Ectodermal cell (in vitro differentiated cells): ENCODE data around the gene OGFOD1.
"Not testable (repeated sequence)": the region's sequence is repeated elsewhere in the genome, so short reads cannot be mapped to it uniquely, and the experiment has no call there.

Source experiments
- H3K27ac ChIP-seq: 2 replicates; pipeline ENCODE4 v1.7.0; 2013; ENCODE audit warnings: mild to moderate bottlenecking, low read depth, low read length; ENCODE audit not compliant: insufficient read depth, poor library complexity, severe bottlenecking
- H3K27me3 ChIP-seq: 2 replicates; pipeline ENCODE4 v1.7.0; 2013; ENCODE audit warnings: mild to moderate bottlenecking, low read length; ENCODE audit not compliant: insufficient read depth, control insufficient read depth, poor library complexity, severe bottlenecking
- H3K36me3 ChIP-seq: one replicate; pipeline ENCODE4 v1.7.0; 2013; ENCODE audit warnings: low read length; ENCODE audit not compliant: control insufficient read depth, insufficient read depth
- H3K4me1 ChIP-seq: one replicate; pipeline ENCODE4 v1.7.0; 2013; ENCODE audit warnings: low read length; ENCODE audit not compliant: control insufficient read depth, insufficient read depth
- H3K4me3 ChIP-seq: 2 replicates; pipeline ENCODE4 v1.7.0; 2013; ENCODE audit warnings: low read depth, low read length, control low read depth; ENCODE audit not compliant: insufficient read depth
- H3K9me3 ChIP-seq: 2 replicates; pipeline ENCODE4 v1.7.0; 2013; ENCODE audit warnings: mild to moderate bottlenecking, low read length, moderate library complexity; ENCODE audit not compliant: control insufficient read depth
- WGBS, 2 experiments: methylation state at CpG; one replicate each; pipeline ENCODE4 v1.1.7; 2013; ENCODE audit warnings: missing lambda C conversion rate in 2 of 2; 5-methylcytosine and 5-hydroxymethylcytosine counted together

OGFOD1 gene

GRCh38 chr16:56479469-56479868, 28.1 kb downstream of the OGFOD1 start:
- Histone ChIP-seq H3K27ac (no peak overlapping the region), H3K27me3 (no peaks in the 10 kb centered on the region), H3K4me1 (no peaks in the 10 kb centered on the region), H3K36me3 (peaks cover 23% of the 10 kb centered on the region), H3K9me3 (no peaks in the 10 kb centered on the region), H3K4me3 (no peak overlapping the region)
- 84 to 93% methylated on average over 2 of the region's 2 CpGs for WGBS, 2 experiments

DNA sequence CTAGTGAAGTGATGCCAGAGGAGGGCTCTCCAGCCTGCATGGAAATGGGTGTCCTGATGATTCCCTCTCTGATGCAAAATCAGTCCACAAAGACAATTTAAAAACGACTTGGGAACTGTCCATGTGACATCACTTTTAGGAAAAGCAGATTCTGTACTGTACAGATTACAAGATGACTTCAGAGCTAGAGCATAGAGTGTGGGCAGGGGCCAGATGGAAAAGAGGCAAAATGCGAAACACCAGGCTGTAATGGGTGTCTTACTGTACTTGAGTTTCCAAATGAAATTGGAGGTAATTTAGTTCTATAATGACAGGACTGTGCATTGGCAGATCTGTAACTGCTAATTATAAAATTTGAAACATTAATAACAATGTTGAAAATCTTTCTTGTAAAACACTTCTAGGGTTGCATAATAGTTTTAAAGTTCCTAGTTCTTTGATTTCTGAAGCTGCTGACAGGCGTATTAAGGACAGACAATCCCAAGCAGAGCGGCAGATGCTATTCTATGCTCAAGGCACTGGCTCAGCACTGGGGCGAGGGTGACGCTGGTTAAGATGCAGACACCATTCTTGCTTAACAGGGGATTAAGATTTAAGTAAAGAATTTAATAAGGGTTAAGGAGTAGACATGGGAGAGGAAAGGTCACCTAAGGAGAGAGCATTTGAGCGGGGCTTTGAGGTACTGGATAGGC, 29.6 kb downstream of the OGFOD1 start:
- no peak overlapping the region for H3K27ac ChIP-seq
- WGBS, 2 experiments = 89 to 91% methylated on average over 6 to 7 of the region's 7 CpGs

DNA sequence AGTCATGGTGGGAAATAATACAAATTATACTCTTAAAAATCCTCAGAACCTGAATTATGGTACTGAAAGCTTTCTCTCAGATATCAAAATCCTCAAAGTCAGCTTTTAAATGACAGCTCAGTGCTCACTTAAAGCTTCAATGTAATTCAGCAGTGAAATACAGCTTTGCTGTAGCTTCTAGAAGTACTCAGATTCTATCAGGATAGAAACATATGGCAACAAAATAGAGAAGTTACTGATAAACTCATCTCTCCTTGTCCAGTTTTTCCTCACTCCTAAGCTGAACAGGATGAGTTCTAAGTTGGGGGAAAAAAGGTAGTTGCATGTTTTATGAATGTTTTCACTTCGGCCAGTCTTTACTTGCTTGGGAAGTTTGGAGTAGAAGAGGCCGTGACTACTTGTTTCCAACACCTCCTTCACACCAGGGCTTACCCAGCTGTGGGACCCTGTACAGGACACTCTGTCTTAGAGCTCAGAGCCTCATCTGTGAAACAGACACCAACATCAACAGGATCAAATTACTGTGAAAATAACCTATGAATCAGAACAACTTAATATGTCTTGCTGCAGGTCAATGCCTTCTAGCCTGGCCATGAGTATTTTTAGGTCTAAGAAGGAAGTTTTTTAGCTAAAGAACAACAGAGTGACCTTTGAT, 30.2 kb downstream of the OGFOD1 start:
- no peaks in the 10 kb centered on the region for H3K9me3 ChIP-seq
- 90 to 92% methylated on average over 2 of the region's 2 CpGs for WGBS, 2 experiments
- peaks cover 5% of the 10 kb centered on the region for H3K36me3 ChIP-seq

More for the DNA sequence above, 29.6 kb downstream of the OGFOD1 start:
- Histone ChIP-seq H3K4me3 (no peak overlapping the region), H3K27me3 (no peaks in the 10 kb centered on the region), H3K9me3 (no peaks in the 10 kb centered on the region), H3K4me1 (no peaks in the 10 kb centered on the region), H3K36me3 (peaks cover 9% of the 10 kb centered on the region)

DNA sequence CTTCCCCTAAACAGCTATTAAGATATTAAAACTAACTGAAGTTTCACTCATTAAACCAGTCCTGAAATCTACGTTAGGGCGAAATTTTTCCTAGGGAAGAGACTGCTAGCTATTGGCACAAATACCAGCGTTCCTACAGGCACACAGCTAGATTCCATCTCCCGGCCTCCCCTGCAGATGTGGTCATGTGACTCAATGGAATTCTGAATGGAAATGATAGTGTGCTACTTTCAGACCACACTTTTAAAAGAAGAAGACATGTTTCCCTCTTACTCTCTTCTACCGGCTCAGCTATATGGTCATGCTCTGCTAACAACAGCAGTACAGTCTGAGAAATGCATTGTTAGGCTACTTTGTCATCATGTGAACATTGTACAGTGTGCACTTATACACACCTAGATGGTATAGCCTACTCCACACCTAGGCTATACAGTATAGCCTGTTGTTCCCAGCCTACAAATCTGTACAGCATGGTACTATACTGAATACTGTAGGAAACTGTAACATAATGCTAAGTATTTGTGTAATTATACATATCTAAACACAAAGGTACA, 31.4 kb downstream of the OGFOD1 start:
- no peak overlapping the region for H3K27ac ChIP-seq
- peaks cover 5% of the 10 kb centered on the region for H3K36me3 ChIP-seq
- H3K4me3 ChIP-seq = no peak overlapping the region
- 91 to 93% methylated on average over 5 of the region's 5 CpGs for WGBS, 2 experiments
- H3K4me1 ChIP-seq = no peaks in the 10 kb centered on the region
- H3K27me3 ChIP-seq = no peaks in the 10 kb centered on the region
- no peaks in the 10 kb centered on the region for H3K9me3 ChIP-seq

More for the DNA sequence above, 30.2 kb downstream of the OGFOD1 start:
- Histone ChIP-seq H3K27ac (no peak overlapping the region), H3K27me3 (no peaks in the 10 kb centered on the region), H3K4me3 (no peak overlapping the region), H3K4me1 (no peaks in the 10 kb centered on the region)

DNA sequence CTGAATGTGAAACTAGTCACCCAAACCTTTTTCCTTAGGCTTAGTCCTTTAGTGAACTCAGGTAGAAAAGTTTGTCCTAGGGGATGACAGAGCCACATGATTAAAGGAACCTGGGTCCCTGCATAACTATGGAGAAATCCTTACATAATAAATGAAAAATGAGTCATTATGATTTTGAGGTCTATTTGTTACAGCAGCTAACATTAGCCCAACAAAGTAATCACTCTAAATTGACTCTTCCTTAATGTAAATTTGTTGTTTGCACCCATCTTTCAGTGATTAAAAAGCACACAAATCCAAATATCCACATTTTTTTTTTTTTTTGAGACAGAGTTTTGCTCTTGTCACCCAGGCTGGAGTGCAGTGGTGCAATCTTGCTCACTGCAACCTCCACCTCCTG, 32.0 kb downstream of the OGFOD1 start:
- Histone ChIP-seq H3K36me3 (peaks cover 5% of the 10 kb centered on the region), H3K9me3 (no peaks in the 10 kb centered on the region)

DNA sequence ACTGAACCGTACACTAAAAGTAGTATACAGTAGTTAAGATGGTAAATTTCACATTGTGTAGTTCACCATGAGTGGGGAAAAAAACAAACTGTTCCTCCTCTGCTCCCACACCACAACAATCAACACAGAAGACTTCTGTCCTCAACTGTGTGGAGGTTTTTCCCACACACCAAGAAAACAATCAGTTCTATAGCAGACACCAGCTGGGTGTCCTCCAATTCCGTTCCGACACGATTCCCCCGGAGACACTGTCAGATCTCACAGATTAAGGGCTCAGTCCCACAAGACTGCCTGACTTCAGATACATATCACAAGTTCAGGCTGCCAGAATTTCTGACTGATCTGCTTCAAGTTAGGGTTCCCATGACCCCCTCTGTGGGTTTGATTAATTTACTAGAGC, 36.7 kb downstream of the OGFOD1 start:
- WGBS, 2 experiments = 87 to 88% methylated on average over 5 of the region's 5 CpGs
- H3K9me3 ChIP-seq = no peaks in the 10 kb centered on the region
- H3K27me3 ChIP-seq = no peaks in the 10 kb centered on the region
- H3K4me1 ChIP-seq = no peaks in the 10 kb centered on the region
- H3K4me3 ChIP-seq = no peak overlapping the region
- peaks cover 3% of the 10 kb centered on the region for H3K36me3 ChIP-seq
- H3K27ac ChIP-seq = no peak overlapping the region

More for the DNA sequence above, 32.0 kb downstream of the OGFOD1 start:
- H3K4me1 ChIP-seq = no peaks in the 10 kb centered on the region
- H3K27me3 ChIP-seq = no peaks in the 10 kb centered on the region
- H3K4me3 ChIP-seq = no peak overlapping the region
- no peak overlapping the region for H3K27ac ChIP-seq

GRCh38 chr16:56488868-56489267, 37.5 kb downstream of the OGFOD1 start:
- not testable (repeated sequence) for H3K4me3 ChIP-seq, H3K27me3 ChIP-seq, H3K9me3 ChIP-seq, H3K36me3 ChIP-seq, H3K4me1 ChIP-seq, H3K27ac ChIP-seq
- WGBS, 2 experiments = 88 to 100% methylated on average over 1 of the region's 1 CpG

- Histone ChIP-seq H3K9me3 (no peaks in the 10 kb centered on the region), H3K36me3 (no peaks in the 10 kb centered on the region), H3K27ac (no peak overlapping the region), H3K4me3 (no peak overlapping the region), H3K27me3 (no peaks in the 10 kb centered on the region), H3K4me1 (no peaks in the 10 kb centered on the region)
- WGBS, 2 experiments = 93 to 96% methylated on average over 4 of the region's 4 CpGs
These were observed 40.4 kb downstream of the OGFOD1 start for GRCh38 chr16:56491657-56492261.

DNA sequence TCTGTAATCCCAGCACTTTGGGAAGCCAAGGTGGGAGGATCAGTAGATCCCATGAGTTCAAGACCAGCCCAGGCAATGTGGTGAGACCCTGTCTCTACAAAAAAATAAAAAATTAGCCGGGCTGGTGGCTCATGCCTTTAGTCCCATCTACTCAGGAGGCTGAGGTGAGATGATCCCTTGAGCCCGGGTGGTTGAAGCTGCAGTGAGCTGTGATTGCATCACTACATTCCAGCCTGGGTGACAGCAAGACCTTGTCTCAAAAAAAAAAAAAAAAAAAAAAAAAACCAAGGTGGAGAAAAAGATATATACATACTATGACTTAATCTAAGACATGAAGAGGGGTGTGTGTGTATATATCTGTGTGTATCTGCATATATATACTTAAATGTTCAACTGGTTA, 41.8 kb downstream of the OGFOD1 start:
- 84 to 90% methylated on average over 2 of the region's 2 CpGs for WGBS, 2 experiments
- Histone ChIP-seq H3K27ac (no peak overlapping the region), H3K4me3 (no peak overlapping the region), H3K9me3 (no peaks in the 10 kb centered on the region), H3K27me3 (no peaks in the 10 kb centered on the region), H3K4me1 (no peaks in the 10 kb centered on the region), H3K36me3 (peaks cover 10% of the 10 kb centered on the region)

DNA sequence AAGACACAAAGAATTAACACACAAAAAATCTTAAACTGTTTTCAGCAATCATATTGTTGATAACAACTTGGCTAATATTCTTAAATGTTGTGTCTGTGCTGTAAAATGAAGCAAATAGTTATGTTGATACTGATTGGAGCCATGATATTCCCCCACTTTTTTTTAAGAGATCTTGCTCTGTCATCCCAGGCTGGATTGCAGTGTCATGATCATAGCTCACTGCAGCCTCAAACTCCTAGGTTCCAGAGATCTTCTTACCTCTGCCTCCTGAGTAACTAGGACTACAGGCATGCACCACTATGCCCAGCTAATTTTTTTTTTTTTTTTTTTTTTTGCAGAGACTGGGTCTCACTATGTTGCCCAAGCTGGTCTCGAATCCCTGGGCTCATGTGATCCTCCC, 42.5 kb downstream of the OGFOD1 start:
- Histone ChIP-seq H3K27ac (no peak overlapping the region), H3K36me3 (peaks cover 10% of the 10 kb centered on the region), H3K4me1 (no peaks in the 10 kb centered on the region), H3K27me3 (no peaks in the 10 kb centered on the region), H3K9me3 (no peaks in the 10 kb centered on the region), H3K4me3 (no peak overlapping the region)
- WGBS, 2 experiments = 93% methylated on average over 1 of the region's 1 CpG
